H9 (cell line): ENCODE data around the gene SHC1. TPM values are rescaled to one million over a fixed set of nuclear protein-coding genes. Genes with fewer than 3 reads are reported as not detected.

Source experiments
- DNase-seq: peaks from one replicate; pipeline ENCODE4 v3.0.0-alpha.2; 2017
- H2AFZ ChIP-seq: one replicate; pipeline ENCODE4 v1.6.1; 2013; ENCODE audit warnings: mild to moderate bottlenecking, low read length, control low read depth, moderate library complexity
- H2AK5ac ChIP-seq: 2 replicates; pipeline ENCODE4 v1.6.1; 2013; ENCODE audit warnings: low read length, control low read depth, mixed read lengths; ENCODE audit not compliant: insufficient read length
- H2BK120ac ChIP-seq: one replicate; pipeline ENCODE4 v1.6.1; 2013; ENCODE audit warnings: low read depth, mild to moderate bottlenecking, low read length, control low read depth, inconsistent platforms; ENCODE audit not compliant: poor library complexity, severe bottlenecking
- H2BK12ac ChIP-seq: 2 replicates; pipeline ENCODE4 v1.6.1; 2013; ENCODE audit warnings: low read length, control low read depth, mixed read lengths, low read depth; ENCODE audit not compliant: insufficient read length
- H2BK15ac ChIP-seq: 2 replicates; pipeline ENCODE4 v1.6.1; 2013; ENCODE audit warnings: low read depth, low read length, control low read depth
- H2BK20ac ChIP-seq: one replicate; pipeline ENCODE4 v1.6.1; 2013; ENCODE audit warnings: low read depth, mild to moderate bottlenecking, low read length, control low read depth, inconsistent platforms; ENCODE audit not compliant: poor library complexity, severe bottlenecking
- H2BK5ac ChIP-seq: 2 replicates; pipeline ENCODE4 v1.6.1; 2013; ENCODE audit warnings: low read length, control low read depth, mixed read lengths; ENCODE audit not compliant: insufficient read length
- H3K14ac ChIP-seq: 2 replicates; pipeline ENCODE4 v1.6.1; 2013; ENCODE audit warnings: low read length, control low read depth; ENCODE audit not compliant: insufficient read depth
- H3K18ac ChIP-seq: 2 replicates; pipeline ENCODE4 v1.6.1; 2013; ENCODE audit warnings: low read depth, mild to moderate bottlenecking, mixed read lengths, low read length, control low read depth; ENCODE audit not compliant: insufficient read length
- H3K23ac ChIP-seq: 2 replicates; pipeline ENCODE4 v1.6.1; 2013; ENCODE audit warnings: low read length, control low read depth, mixed read lengths, low read depth; ENCODE audit not compliant: insufficient read length
- H3K23me2 ChIP-seq: 2 replicates; pipeline ENCODE4 v1.6.1; 2013; ENCODE audit warnings: low read depth, mild to moderate bottlenecking, mixed read lengths, low read length, control low read depth; ENCODE audit not compliant: insufficient read length, poor library complexity, severe bottlenecking
- H3K27ac ChIP-seq: 2 replicates; pipeline ENCODE4 v1.5.1; 2013; ENCODE audit warnings: low read length, control low read depth, mixed read lengths, low read depth; ENCODE audit not compliant: insufficient read length
- H3K27me3 ChIP-seq: 2 replicates; pipeline ENCODE4 v1.6.1; 2013; ENCODE audit warnings: low read length, control low read depth, inconsistent platforms; ENCODE audit not compliant: insufficient read depth
- H3K4ac ChIP-seq: 2 replicates; pipeline ENCODE4 v1.6.1; 2013; ENCODE audit warnings: low read depth, mild to moderate bottlenecking, control low read depth, inconsistent platforms, low read length, moderate library complexity
- H3K4me1 ChIP-seq: 2 replicates; pipeline ENCODE4 v1.6.1; 2013; ENCODE audit warnings: low read length, control low read depth, inconsistent platforms; ENCODE audit not compliant: insufficient read depth
- H3K4me2 ChIP-seq: 2 replicates; pipeline ENCODE4 v1.6.1; 2013; ENCODE audit warnings: low read length, control low read depth, mixed read lengths; ENCODE audit not compliant: insufficient read length, insufficient read depth
- H3K56ac ChIP-seq: 2 replicates; pipeline ENCODE4 v1.6.1; 2013; ENCODE audit warnings: low read depth, mild to moderate bottlenecking, mixed read lengths, low read length, control low read depth; ENCODE audit not compliant: insufficient read length
- H3K79me1 ChIP-seq: 2 replicates; pipeline ENCODE4 v1.6.1; 2013; ENCODE audit warnings: low read depth, mild to moderate bottlenecking, moderate library complexity, low read length, control low read depth, inconsistent platforms; ENCODE audit not compliant: insufficient read depth, poor library complexity, severe bottlenecking
- H3K79me2 ChIP-seq: 2 replicates; pipeline ENCODE4 v1.6.1; 2013; ENCODE audit warnings: low read length, control low read depth, inconsistent platforms; ENCODE audit not compliant: insufficient read depth
- H3K9ac ChIP-seq: 2 replicates; pipeline ENCODE4 v1.6.1; 2013; ENCODE audit warnings: low read length, control low read depth, mixed read lengths; ENCODE audit not compliant: insufficient read length; ENCODE audit errors: extremely low read depth
- H3K9me3 ChIP-seq: one replicate; pipeline ENCODE4 v1.6.1; 2013; ENCODE audit warnings: low read depth, low read length, inconsistent platforms; ENCODE audit not compliant: control insufficient read depth
- H3T11ph ChIP-seq: one replicate; pipeline ENCODE4 v1.6.1; 2013; ENCODE audit warnings: mild to moderate bottlenecking, low read length, control low read depth, inconsistent platforms
- H4K20me1 ChIP-seq: one replicate; pipeline ENCODE4 v1.6.1; 2013; ENCODE audit not compliant: control insufficient read depth, insufficient read length, insufficient read depth
- H4K5ac ChIP-seq: 2 replicates; pipeline ENCODE4 v1.6.1; 2013; ENCODE audit warnings: low read depth, mild to moderate bottlenecking, mixed read lengths, low read length, control low read depth; ENCODE audit not compliant: insufficient read length
- H4K8ac ChIP-seq: replicated peaks from 2 replicates; pipeline ENCODE4 v1.6.1; 2013; ENCODE audit warnings: low read length, control low read depth, mixed read lengths, low read depth; ENCODE audit not compliant: insufficient read length
- H4K91ac ChIP-seq: 2 replicates; pipeline ENCODE4 v1.6.1; 2013; ENCODE audit warnings: low read depth, mild to moderate bottlenecking, moderate library complexity, mixed read lengths, low read length, control low read depth; ENCODE audit not compliant: insufficient read length
- H3K27ac Mint-ChIP-seq, 3 experiments: 2 replicates in 2 of 3; 3 replicates in 1 of 3; pipeline ENCODE4 v1.8.0; 2020 to 2021; ENCODE audit warnings: mixed read lengths in 3 of 3, mild to moderate bottlenecking in 1 of 3, moderate library complexity in 1 of 3
- H3K27me3 Mint-ChIP-seq: 2 replicates; pipeline ENCODE4 v1.8.0; 2021; ENCODE audit warnings: low read depth, mild to moderate bottlenecking, moderate library complexity, mixed read lengths
- H3K36me3 Mint-ChIP-seq, 3 experiments: 2 replicates in 2 of 3; 3 replicates in 1 of 3; pipeline ENCODE4 v1.8.0; 2020 to 2021; ENCODE audit warnings: low read depth in 3 of 3, mixed read lengths in 3 of 3; ENCODE audit not compliant: insufficient read depth in 1 of 3
- H3K4me1 Mint-ChIP-seq, 2 experiments: 2 replicates each; pipeline ENCODE4 v1.8.0; 2020; ENCODE audit warnings: mixed read lengths in 2 of 2
- H3K4me3 Mint-ChIP-seq, 2 experiments: 2 replicates in 1 of 2; 3 replicates in 1 of 2; pipeline ENCODE4 v1.8.0; 2020 to 2021; ENCODE audit warnings: mild to moderate bottlenecking in 2 of 2, mixed read lengths in 2 of 2, moderate library complexity in 1 of 2
- H3K9me3 Mint-ChIP-seq, 2 experiments: 2 replicates in 1 of 2; 3 replicates in 1 of 2; pipeline ENCODE4 v1.8.0; 2020; ENCODE audit warnings: mild to moderate bottlenecking in 2 of 2, mixed read lengths in 2 of 2, moderate library complexity in 1 of 2
- WGBS: extraction: QIAGEN DNeasy Blood & Tissue Kit; methylation state at CpG from one replicate; pipeline ENCODE4 v1.1.7; 2013; ENCODE audit warnings: missing lambda C conversion rate, low lambda C conversion rate, mixed read lengths; ENCODE audit not compliant: insufficient read length; ENCODE audit errors: extremely low coverage; 5-methylcytosine and 5-hydroxymethylcytosine counted together
- total RNA-seq: library from RNA; stranded (reverse); gene quantifications from 2 replicates; pipeline ENCODE4 v1.2.1, GENCODE V29; 2021
- TF ChIP-seq, protein P1 (sequence below): fragments of 200-600 bp; sonication (generic); conservative IDR thresholded peaks from 3 replicates; pipeline ENCODE4 v1.8.0; 2021; ENCODE audit warnings: antibody characterized with exemption, mild to moderate bottlenecking

The SHC1 gene
- total RNA-seq, 1 experiment from 2014 or later, result 168 TPM

DNA sequence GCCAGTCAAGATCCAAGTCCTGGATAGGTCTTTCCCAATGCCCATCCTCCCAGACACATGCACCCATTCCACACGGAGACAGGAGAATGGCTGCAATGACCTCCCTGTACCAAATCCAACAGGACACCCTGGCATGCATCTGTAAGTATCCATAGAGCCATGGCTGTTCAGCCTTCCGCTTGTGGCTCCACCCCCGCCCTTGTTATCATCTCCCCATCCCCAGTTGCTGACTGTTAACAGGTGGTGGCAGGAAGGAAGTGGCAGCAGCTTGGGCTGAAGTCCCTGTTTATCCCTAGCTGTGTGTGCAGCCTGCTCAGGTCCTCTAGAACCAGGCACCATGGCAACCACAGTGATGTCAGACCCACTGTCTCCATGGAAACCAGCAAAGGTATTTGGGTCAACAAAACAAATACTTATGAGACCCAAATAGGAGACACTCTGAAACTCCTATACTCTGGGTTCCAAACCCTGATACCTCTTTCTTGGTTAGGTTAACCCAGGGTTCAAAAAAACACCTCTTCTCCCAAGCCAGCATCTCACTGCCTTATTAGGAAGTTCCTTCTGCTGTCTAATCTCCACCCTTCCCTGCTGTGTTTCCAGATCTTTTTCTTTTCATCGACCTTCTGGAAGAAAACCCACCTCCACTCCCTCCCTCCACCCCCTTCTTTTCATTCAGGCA is 15.4 kb downstream of the SHC1 start:
- H2BK20ac ChIP-seq, result no peak overlapping the region
- Mint-ChIP-seq H3K4me1 (peaks cover 48 to 56% of the 10 kb centered on the region in 2 experiments), H3K4me3 (peak overlapping the region; percentile 83 to 97), H3K27ac (peak overlapping the region; percentile 98 to 99 (median 99); a peak in 5 of 7 replicates), H3K36me3 (peaks cover 8 to 23% (median 22%) of the 10 kb centered on the region in 3 experiments; a peak in 6 of 7 replicates), H3K9me3 (no peaks in the 10 kb centered on the region), H3K27me3 (no peaks in the 10 kb centered on the region)
- no CpG with 5 or more reads among the region's 4 CpGs for WGBS
- H4K5ac ChIP-seq, result no peak overlapping the region
- no peaks in the 10 kb centered on the region for H3K9me3 ChIP-seq
- H4K8ac ChIP-seq, result no peak overlapping the region
- no peaks in the 10 kb centered on the region for H3K79me2 ChIP-seq
- peak overlapping the region; percentile 40; the same call in 1 of the 2 replicates for H3K4ac ChIP-seq
- H3K23me2 ChIP-seq, result peaks cover 16% of the 10 kb centered on the region
- no peak overlapping the region for H2AK5ac ChIP-seq
- no peak overlapping the region for H2BK15ac ChIP-seq
- peak; percentile 68 for DNase-seq
- peak overlapping the region; percentile 47 for H3T11ph ChIP-seq
- peak overlapping the region; percentile 98 for H3K18ac ChIP-seq
- no peaks in the 10 kb centered on the region for H3K79me1 ChIP-seq
- peak overlapping the region; percentile 95; the same call in 1 of the 2 replicates for H3K14ac ChIP-seq
- H2AFZ ChIP-seq, result no peak overlapping the region
- no peak overlapping the region for H4K91ac ChIP-seq
- H2BK5ac ChIP-seq, result no peak overlapping the region
- peak overlapping the region; percentile 85 for H3K9ac ChIP-seq
- H3K56ac ChIP-seq, result no peak overlapping the region
- no peaks in the 10 kb centered on the region for H4K20me1 ChIP-seq
- TF ChIP-seq, protein P1, sequence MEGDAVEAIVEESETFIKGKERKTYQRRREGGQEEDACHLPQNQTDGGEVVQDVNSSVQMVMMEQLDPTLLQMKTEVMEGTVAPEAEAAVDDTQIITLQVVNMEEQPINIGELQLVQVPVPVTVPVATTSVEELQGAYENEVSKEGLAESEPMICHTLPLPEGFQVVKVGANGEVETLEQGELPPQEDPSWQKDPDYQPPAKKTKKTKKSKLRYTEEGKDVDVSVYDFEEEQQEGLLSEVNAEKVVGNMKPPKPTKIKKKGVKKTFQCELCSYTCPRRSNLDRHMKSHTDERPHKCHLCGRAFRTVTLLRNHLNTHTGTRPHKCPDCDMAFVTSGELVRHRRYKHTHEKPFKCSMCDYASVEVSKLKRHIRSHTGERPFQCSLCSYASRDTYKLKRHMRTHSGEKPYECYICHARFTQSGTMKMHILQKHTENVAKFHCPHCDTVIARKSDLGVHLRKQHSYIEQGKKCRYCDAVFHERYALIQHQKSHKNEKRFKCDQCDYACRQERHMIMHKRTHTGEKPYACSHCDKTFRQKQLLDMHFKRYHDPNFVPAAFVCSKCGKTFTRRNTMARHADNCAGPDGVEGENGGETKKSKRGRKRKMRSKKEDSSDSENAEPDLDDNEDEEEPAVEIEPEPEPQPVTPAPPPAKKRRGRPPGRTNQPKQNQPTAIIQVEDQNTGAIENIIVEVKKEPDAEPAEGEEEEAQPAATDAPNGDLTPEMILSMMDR, result no peak
- H2BK120ac ChIP-seq, result no peak overlapping the region
- H3K23ac ChIP-seq, result no peak overlapping the region
- H3K27ac ChIP-seq, result peak overlapping the region; percentile 46
- no peaks in the 10 kb centered on the region for H3K27me3 ChIP-seq
- H3K4me2 ChIP-seq, result peak overlapping the region; percentile 94
- H3K4me1 ChIP-seq, result peaks cover 4% of the 10 kb centered on the region; the same call in 1 of the 2 replicates
- H2BK12ac ChIP-seq, result no peak overlapping the region
